Activated B cell treated with CpG ODN at 0.5 μM for 24 hours (primary cell): ENCODE measurements around the gene PBX3. TPM values are rescaled to one million over a fixed set of nuclear protein-coding genes. Genes with fewer than 3 reads are reported as not detected.

ENCODE experiments used
- ATAC-seq: fragments of 200-7000 bp; cut with Tn5 transposase; one replicate; pipeline ENCODE4 v1.10.0; 2021; ENCODE audit warnings: low read depth, mild to moderate bottlenecking, moderate library complexity
- CTCF ChIA-PET: fragments of 350-600 bp; sonication (Branson Sonifier 250); formaldehyde crosslinking; loops from one replicate; lab custom pipeline; 2021; ENCODE audit warnings: antibody characterized with exemption; lab: Charles Lee
- POLR2A ChIA-PET: fragments of 350-600 bp; sonication (Branson Sonifier 250); formaldehyde crosslinking; loops from one replicate; lab custom pipeline; 2021; ENCODE audit warnings: antibody characterized with exemption; lab: Charles Lee
- DNase-seq: peaks from one replicate; pipeline ENCODE4 v3.0.0; 2022
- H3K27ac Mint-ChIP-seq: one replicate; pipeline ENCODE4 v1.8.0; 2020; ENCODE audit warnings: mixed read lengths
- H3K27me3 Mint-ChIP-seq: one replicate; pipeline ENCODE4 v1.8.0; 2021; ENCODE audit warnings: mixed read lengths
- H3K36me3 Mint-ChIP-seq: one replicate; pipeline ENCODE4 v1.8.0; 2021; ENCODE audit warnings: low read depth, mixed read lengths
- H3K4me1 Mint-ChIP-seq: one replicate; pipeline ENCODE4 v1.8.0; 2021; ENCODE audit warnings: mixed read lengths
- H3K4me3 Mint-ChIP-seq: one replicate; pipeline ENCODE4 v1.8.0; 2020; ENCODE audit warnings: mild to moderate bottlenecking, mixed read lengths
- H3K9me3 Mint-ChIP-seq: one replicate; pipeline ENCODE4 v1.8.0; 2020; ENCODE audit warnings: mixed read lengths
- intact Hi-C: fragments of 100-400 bp; cut with micrococcal nuclease; formaldehyde crosslinking; loops from one replicate; pipeline ENCODE4 v1.15.1; 2024
- total RNA-seq: library from RNA; stranded (reverse); gene quantifications from 2 replicates; pipeline ENCODE4 v1.2.3, GENCODE V29; 2022
- TF ChIP-seq, protein P1 (sequence below): fragments of 200-600 bp; IDR thresholded peaks from one replicate; pipeline ENCODE4 v1.8.0; 2022; ENCODE audit warnings: antibody characterized with exemption, mild to moderate bottlenecking

Gene PBX3
- total RNA-seq, 1 donor from 2014 or later: 37.2 TPM

DNA sequence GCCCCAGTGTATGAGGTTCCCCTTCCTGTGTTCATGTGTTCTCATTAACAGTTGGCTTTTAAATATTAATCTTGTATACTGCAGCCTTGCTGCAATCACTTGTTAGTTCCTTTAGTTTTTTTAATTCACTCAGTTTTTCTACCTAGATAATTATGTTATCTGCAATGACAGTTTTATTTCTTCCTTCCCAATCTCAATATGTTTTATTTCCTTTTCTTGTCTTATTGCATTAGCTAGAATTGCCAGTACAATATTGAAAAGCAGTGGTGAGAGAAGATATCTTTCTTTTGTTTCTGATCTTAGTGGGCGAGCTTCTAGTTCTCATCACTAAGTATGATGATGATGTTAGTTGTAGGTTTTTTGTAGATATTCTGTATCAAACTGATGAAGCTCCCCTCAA is 232.2 kb downstream of the PBX3 start:
- POLR2A ChIA-PET: no interaction called here
- ATAC-seq: no peak

DNA sequence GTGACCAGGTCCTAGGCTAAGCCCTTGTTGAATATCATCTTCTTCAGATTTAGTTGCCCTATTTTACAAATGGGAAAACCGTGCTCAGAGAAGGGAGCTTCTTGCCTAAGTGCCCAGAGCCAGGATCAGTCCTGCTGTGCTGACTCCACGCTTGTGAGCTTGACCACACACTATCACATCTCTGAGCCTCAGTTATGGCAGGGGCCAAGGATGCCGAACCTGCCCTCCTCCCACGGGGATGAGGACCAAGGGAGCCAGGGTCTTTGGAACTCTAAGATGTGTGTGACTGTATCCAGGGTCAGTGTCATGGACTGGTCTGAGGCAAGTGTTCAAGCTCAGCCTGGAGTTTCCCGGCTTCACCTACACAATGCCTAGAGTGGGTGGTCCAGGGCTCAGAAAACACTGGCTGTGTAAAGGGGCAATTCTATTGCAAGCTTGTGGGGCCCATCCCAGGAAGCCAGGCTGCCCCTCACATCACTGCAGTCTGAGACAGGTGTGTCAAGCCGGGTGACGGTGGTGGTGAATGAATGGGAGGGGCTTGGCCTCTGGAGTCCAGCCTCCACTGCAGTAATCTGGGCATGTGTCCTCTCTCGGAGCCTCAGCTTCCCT is 235.7 kb downstream of the PBX3 start:
- intact Hi-C loops: no loop called here
- Mint-ChIP-seq H3K27ac (no peak overlapping the region), H3K27me3 (peaks cover 7% of the 10 kb centered on the region), H3K9me3 (peaks cover 18% of the 10 kb centered on the region), H3K36me3 (no peaks in the 10 kb centered on the region), H3K4me3 (no peak overlapping the region), H3K4me1 (no peaks in the 10 kb centered on the region)
- DNase-seq: no peak
- POLR2A ChIA-PET: no interaction called here
- TF ChIP-seq, protein P1, sequence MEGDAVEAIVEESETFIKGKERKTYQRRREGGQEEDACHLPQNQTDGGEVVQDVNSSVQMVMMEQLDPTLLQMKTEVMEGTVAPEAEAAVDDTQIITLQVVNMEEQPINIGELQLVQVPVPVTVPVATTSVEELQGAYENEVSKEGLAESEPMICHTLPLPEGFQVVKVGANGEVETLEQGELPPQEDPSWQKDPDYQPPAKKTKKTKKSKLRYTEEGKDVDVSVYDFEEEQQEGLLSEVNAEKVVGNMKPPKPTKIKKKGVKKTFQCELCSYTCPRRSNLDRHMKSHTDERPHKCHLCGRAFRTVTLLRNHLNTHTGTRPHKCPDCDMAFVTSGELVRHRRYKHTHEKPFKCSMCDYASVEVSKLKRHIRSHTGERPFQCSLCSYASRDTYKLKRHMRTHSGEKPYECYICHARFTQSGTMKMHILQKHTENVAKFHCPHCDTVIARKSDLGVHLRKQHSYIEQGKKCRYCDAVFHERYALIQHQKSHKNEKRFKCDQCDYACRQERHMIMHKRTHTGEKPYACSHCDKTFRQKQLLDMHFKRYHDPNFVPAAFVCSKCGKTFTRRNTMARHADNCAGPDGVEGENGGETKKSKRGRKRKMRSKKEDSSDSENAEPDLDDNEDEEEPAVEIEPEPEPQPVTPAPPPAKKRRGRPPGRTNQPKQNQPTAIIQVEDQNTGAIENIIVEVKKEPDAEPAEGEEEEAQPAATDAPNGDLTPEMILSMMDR: no peak
- no peak for ATAC-seq
- CTCF ChIA-PET: no interaction called here

More for the DNA sequence above, 232.2 kb downstream of the PBX3 start:
- CTCF ChIA-PET: no interaction called here
- peaks cover 24% of the 10 kb centered on the region for H3K9me3 Mint-ChIP-seq
- TF ChIP-seq, protein P1: no peak
- intact Hi-C loops: no loop called here
- H3K4me3 Mint-ChIP-seq: no peak overlapping the region
- H3K4me1 Mint-ChIP-seq: no peaks in the 10 kb centered on the region
- H3K36me3 Mint-ChIP-seq: no peaks in the 10 kb centered on the region
- no peak overlapping the region for H3K27ac Mint-ChIP-seq
- no peak for DNase-seq
- H3K27me3 Mint-ChIP-seq: peaks cover 12% of the 10 kb centered on the region

DNA sequence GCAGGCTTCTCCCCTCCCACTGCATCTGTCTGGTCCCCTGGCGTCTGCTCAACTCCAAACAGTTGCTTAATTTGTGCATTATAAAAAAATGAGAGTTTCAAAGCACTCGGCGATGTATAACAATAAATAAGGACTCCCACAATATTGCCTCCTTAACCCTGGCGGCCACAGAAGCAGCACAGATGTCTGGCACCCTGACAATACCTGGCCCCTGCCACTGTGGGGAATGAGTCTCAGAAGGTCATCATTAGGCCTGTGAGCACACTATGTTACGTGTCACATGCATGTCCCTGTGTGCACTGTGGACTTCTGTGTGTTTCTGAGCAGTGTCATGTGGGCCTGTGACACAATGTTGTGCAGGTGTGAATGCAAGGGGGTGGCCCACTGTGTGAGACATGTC is 236.5 kb downstream of the PBX3 start:
- TF ChIP-seq, protein P1: no peak
- intact Hi-C loops: no loop called here
- Mint-ChIP-seq H3K4me1 (no peaks in the 10 kb centered on the region), H3K36me3 (no peaks in the 10 kb centered on the region), H3K4me3 (no peak overlapping the region), H3K27ac (no peak overlapping the region), H3K27me3 (peaks cover 5% of the 10 kb centered on the region), H3K9me3 (peaks cover 13% of the 10 kb centered on the region)
- no peak for ATAC-seq
- ChIA-PET POLR2A (no interaction called here), CTCF (no interaction called here)
- no peak for DNase-seq

DNA sequence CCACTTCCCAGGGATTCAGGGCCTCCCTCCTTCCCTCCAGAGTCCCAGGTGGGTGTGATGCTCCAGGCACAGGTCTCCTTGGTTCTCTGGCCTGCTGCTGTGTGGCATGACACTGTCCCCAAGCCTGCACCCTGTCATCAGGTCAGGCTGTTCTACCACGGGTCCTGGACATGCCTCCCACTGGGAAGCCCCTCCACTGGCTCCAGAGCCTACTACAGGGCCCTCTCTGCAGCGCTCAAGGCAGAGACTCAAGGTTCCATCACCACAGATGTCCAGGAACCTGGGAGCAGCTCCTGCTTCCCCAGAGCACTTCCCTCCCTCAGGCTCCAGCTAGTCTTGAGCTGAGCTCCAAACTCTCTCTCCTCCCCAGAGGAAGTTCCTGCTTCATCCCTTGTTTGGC is 237.3 kb downstream of the PBX3 start:
- CTCF ChIA-PET: no interaction called here
- H3K9me3 Mint-ChIP-seq: peaks cover 8% of the 10 kb centered on the region
- TF ChIP-seq, protein P1: no peak
- no peak for ATAC-seq
- intact Hi-C loops: no loop called here
- H3K27me3 Mint-ChIP-seq: peaks cover 5% of the 10 kb centered on the region
- H3K4me3 Mint-ChIP-seq: no peak overlapping the region
- POLR2A ChIA-PET: no interaction called here
- H3K4me1 Mint-ChIP-seq: no peaks in the 10 kb centered on the region
- no peak for DNase-seq
- H3K27ac Mint-ChIP-seq: no peak overlapping the region
- H3K36me3 Mint-ChIP-seq: no peaks in the 10 kb centered on the region

DNA sequence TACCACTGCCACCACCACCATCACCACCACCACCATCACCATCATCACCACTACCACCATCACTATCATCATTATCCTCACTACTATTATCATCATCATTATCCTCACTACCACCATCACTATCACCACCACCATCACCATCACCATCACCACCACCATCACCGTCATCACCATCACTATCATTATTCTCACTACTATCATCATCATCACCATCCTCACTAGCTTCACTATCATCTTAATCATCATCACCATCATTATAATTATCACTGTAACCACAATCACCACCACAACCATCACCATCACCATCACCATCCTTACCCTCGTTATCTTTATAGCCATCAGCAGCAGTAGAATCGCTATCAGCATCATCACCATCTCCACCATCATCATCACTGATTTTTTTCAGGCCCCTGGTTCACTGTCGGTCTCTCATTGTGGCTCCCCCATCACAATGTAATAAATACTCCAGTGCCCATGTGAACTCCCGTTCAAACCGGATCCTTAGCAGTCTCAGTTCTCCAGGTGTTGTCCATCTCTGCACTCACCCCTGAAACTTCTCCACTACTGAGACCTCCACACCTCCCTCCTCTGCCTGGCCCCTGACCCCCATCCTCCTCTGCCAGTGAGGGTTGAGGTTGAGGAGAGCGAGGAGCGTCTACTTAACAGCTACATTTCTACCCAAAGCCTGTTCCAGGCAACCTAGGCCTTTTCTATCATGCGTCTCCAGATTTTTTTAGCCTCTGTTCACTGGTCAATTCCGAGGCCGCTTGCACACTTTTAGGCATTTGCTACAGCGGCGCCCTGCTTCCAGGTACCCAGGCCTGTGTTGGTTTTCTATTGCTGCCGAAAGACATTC is 238.2 kb downstream of the PBX3 start:
- Mint-ChIP-seq H3K9me3 (no peaks in the 10 kb centered on the region), H3K4me1 (no peaks in the 10 kb centered on the region), H3K27me3 (peaks cover 5% of the 10 kb centered on the region), H3K27ac (no peak overlapping the region), H3K36me3 (no peaks in the 10 kb centered on the region), H3K4me3 (no peak overlapping the region)
- DNase-seq (no peak), ATAC-seq (no peak)
- ChIA-PET CTCF (interaction anchor here (0.6 kb wide), 1 partner anchor 561 kb away, joined by 3 read pairs; no protein-coding TSS in a partner anchor), POLR2A (no interaction called here)
- TF ChIP-seq, protein P1: no peak
- intact Hi-C loops: no loop called here
